HG03575 (cell line): Measurements from ENCODE around the gene SEMA3C.

Source experiments
- ATAC-seq: cut with Tn5 transposase; IDR thresholded peaks from one replicate; pipeline ENCODE4 v1.9.1; 2021; ENCODE audit not compliant: unreplicated experiment, insufficient number of reproducible peaks, low FRiP score; ENCODE audit errors: extremely low read depth

SEMA3C gene

DNA sequence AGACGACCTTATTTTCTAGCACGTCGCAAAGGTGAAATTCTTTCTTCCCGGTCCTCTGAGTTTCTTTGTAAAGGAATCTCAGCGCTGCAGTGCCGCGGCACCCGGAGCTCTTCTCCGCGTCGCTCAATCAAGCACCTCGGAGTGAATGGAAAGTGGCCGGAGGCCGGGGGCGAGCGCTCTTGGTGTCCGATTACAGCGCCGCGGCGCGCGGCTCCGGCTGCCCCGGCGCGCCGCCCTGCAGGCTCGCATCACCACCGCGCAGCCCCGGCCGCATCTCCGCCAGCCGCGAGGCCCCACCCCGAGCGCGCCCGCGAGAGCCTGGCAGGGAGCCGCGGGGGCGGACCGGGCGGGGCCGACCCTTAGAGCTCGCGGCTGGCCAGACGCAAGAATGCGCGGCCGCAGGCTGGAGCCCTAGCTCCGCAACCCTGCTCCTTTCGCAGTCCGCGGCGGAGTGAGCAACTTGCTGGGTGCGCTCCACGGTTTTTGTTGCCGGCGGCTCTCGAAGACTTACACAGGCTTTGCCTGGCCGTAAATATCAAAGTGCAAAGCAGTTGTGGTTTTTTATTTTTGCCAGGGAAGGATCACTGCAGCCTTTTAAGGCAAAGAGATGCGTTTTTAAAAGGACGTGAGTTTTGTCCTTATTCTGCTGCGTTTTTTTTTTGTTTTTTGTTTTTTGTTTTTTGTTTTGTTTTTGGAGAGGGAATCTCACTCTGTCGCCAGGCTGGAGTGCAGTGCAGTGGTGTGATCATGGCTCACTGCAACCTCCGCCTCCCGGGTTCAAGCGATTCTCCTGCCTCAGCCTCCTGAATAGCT, at the start of gene SEMA3C:
TSS of gene SEMA3C (minus strand) at position 143 of the 813 bp plus-strand sequence. CDS start 2,270 bp downstream, outside the sequence.
- no peak for ATAC-seq

DNA sequence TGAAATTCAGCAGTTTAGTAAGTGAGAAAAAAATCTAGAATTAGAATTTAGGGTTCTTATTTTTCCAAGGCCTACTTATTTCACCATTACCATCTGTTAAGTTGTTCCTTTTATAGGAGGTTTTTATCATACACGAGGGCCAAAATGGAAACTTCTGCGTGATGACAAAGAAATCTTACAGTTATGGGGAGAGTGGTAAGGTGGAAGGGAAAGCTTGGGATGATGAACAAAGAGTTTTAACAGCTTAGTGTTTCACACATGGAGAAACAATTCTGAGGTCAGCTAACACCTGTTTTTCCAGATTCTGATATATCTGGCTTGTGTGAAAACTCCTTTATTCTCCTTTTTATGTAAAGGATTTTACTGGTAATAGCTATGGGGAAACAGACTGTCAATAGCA, 49.8 kb upstream of the SEMA3C start:
- no peak for ATAC-seq

DNA sequence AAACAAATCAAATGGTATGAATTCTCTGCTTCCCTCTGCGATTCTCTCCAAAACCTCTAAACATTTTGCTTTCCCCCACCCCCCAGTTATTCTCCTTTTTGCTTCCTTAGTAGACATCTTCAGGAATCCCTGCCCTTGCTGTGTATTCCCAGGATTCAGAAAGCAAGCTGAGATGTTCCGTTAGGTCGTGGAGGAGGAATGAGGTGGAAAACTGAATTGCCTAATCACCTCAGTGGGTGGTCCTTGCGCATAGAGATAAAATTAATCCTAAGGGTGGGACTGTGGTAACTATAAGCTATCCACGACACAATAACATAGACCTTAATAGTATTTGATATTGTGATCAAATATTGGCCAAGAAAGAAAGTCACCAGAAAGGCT, 49.1 kb upstream of the SEMA3C start:
- ATAC-seq: no peak

DNA sequence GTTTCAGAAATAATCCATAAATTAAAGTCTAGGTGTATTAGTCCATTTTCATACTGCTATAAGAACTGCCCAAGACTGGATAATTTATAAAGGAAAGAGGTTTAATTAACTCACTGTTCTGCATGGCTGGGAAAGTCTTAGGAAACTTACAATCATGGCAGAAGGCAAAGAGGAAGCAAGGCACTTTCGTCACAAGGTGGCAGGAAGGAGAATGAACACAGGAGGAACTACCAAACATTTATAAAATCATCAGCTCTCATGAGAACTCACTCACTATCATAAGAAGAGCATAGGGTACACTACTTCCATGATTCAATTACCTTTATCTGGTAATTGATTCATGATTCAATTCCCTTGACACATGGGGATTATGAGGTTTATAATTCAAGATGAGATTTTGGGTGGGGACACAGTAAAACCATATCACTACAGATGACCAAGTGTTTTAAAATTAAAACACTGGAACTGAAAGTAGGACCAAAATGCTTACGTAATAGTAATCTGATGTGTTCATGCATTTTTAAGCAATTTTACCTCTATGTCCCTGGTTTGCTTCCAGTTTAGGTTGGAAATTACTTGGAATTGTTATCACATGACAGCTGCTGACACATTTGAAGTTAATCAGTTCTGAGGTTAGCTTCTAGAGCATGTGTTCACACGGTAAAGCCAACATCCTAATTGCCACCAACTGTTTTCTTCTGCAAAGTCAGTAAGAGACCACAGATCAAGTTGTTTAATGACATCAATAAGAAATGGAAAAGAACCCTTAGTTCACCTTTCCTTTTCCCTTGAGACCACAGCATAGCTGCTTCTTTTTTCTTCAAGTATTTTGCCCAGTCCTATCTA, 48.4 kb upstream of the SEMA3C start:
- no peak for ATAC-seq

DNA sequence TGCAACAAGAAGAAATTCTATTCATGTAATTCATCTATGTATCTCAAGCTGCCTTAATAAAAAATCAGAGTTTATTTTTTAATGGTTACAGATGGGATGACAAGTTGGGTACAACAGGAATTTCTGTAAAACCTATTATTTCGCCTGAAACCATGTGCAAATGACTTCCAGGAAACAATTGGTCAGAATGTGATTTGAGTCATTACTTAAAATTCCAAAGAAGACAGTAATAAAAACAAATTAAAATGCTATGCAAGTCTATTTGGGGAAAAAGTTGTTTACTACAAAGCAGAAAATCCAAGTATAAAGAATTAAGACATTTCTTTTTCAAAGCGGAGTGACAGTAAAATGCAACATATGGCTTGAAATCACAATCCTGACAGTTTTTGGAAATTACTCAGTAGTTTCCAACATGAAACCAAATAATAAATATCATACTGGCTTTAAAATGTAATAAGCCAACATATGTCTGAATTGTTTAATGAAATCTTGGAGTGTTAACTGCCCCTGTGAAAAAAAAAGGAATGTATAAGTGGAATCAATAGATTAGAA, 41.5 kb upstream of the SEMA3C start:
- no peak for ATAC-seq

DNA sequence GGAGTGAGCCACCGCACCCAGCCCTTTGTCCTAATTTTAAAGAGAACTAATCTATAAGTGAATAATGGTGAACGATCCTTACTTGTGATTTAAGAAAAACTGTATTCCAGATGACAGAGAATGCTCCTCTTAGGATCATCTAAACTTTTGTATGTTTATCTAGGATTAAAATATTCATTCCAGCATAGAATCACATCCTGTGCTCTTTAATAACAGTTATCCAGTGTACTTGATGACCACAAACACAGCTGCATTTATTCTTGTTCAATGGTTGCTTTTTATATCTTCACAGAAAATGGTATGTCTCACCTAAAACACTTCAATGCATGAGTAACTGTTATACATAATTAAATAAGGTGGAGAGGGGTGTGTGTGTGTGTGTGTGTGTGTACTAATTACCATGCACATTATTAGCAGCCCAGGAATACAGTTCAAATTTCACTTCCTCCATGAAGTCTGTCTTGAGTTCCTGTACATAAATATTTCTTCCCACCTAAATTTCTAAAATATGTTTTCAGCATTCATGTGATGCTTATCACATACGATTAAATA, 38.5 kb upstream of the SEMA3C start:
- ATAC-seq: no peak

DNA sequence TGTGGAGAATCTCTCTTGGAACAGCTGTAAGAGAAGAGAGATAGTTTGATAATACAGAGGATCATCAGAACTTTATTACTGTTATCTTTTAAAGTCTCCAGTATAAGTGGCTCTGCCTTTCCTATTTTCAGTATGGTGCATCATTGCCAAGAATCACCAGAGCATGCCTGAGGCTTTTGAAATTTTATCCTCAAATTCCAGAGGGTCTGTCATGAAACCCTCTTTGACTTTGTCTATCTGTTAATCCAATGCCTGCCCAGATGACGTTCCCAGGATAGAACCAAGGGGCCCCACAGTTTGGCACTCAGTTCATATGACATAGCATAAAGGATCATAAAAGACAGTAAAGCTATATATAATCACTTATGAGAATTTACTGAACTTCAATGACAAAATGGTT, 35.3 kb upstream of the SEMA3C start:
- no peak for ATAC-seq

DNA sequence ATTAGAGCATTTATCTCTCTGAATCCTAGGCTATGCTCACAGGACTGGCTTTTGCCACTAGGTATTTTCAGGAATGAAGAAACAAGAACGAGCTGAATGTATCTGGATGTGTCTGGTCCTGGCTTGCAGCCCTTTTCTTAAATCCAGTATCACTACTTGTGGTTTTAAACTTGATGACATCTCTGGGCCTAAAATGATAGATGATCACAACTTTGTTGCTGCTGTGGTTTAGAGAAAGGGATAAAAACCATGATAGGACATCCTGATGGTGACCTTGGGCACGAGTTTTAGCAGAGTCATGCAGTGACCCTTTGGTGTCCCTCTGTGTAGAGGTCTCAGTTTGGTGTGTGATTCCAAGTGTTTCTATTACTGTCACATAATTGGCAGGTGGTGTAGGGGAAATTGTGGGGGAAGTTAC, 31.7 kb upstream of the SEMA3C start:
- no peak for ATAC-seq

DNA sequence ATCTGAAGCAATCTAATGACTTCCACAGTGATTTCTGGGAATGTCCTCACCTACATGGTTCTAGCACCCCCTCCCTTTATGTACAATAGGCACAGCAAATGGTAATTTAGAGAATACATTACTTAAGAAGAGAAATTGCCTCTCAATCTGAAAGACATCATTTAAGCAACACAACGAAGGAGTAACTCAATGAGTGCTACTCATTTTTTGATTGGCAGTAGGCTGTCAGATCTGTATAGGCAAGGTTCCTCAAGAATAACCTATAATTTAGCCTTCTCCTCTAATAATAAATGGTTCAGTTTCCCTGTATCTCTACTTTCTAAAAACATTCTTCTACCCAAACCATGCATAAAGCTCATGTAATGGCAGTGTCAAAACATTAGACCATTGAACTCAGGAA, 30.6 kb upstream of the SEMA3C start:
- ATAC-seq: no peak

DNA sequence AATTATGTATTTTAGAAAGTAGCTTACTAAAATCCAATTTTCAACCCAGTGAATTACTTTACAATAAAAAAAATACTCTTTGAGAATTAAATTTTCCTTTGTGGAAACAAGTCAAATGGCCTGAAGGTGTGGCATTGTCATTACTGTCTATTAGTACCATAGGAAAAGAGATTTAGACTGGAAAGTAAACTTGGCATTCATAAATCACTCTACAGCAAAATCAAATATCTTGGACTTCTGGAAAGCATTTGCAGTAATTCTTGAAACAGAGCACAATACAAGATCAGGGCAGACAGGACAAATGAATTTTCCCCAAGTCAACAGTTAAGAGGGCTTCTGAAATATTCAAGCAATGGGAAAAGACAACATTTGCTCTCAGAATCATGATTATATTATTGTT, 28.0 kb upstream of the SEMA3C start:
- no peak for ATAC-seq

DNA sequence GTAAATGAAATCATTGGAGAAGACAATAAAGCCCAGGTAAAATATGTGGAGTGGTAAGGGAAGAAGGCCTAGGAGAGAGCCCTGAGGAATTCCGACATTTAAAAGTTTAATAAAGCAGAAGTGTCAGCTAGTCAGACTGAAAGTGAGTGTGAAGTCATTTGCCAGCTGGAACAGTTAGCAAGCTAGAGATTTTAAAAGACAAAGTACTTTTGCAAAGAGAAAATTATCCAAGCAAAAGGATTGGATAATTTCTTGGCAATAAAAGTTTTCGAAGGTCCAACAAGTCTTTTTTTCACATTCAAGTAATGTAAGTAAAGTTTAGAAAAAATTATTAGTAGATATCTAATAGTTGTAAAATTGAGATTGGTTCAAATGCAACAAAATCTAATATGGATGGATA, 27.1 kb upstream of the SEMA3C start:
- no peak for ATAC-seq

DNA sequence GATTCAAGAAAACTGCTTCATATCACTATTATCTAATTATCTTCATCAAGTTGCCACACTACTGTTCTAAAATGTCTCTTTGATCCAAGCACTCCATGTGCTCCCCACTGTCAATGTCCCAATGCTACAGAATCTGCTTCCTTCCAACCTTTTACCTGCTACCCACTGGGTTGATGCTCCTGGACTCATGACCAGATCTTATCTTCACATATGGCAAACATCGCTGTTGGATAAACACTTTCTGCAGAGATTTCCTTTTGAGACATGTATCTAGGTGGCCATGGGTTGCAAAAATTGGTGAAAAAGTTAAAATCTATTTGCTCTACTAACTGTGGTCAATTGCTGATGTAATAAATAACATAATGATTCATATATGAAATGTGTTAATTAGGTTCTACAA, 24.5 kb upstream of the SEMA3C start:
- ATAC-seq: no peak

DNA sequence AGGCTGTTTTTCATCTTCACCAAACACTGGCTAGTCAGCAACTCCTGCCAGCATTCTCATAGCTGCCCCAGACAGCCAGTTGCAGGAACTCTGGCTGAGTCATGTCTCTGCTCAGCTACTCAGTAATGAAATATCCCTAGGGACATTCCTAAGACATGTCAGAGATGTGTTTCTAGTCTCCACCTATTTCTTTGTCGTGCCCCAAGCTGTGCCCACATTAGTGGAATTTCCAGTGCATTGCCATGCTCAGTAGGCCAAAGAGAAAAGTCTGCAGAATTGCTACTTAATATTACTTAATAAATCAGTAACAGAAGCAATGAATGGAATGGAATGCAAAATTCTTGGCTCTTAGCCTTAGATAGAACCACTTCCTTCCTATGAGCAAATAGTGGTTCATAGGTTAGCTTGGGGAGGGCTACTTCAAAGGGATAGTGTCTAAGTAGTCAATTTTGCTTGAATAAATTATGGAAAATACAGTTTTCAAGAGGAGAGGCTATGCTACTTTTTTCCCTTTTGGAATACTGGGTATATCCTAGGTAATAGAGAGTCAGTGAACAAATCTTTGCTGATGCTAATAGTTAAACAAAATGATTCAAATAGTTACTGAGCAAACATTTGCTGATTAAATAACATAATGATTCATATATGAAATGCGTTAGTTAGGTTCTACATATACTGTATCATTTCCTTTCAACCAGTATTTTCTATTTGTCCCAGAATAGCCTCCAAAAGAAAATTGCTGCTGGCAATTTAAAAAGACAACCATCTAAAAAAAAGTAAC, 23.6 kb upstream of the SEMA3C start:
- no peak for ATAC-seq

DNA sequence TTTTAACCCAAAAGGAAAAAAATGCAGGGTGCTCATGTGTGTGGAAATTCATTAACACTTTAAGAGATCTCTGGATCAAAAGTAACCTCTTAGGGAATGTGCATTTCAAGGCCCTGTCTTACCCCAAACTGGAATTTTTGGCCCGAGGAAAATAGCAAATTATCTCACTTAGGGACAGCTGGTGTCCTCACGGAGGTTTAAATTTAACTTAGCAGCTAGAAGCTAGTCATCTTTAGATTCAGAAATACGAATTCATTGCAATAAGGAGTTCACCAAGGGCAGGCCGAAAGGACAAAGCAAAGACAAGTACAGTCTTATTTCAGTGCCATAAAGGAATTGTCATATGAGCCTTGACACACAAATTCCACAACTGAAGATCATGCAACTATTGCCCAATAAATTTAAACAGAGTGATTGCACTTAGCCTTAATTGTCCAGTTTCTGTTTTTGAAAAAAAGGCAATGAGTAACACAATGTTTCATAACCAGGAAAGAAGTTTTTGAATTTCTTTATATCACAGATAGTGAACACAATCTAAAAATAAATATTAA, 22.4 kb upstream of the SEMA3C start:
- ATAC-seq: no peak

DNA sequence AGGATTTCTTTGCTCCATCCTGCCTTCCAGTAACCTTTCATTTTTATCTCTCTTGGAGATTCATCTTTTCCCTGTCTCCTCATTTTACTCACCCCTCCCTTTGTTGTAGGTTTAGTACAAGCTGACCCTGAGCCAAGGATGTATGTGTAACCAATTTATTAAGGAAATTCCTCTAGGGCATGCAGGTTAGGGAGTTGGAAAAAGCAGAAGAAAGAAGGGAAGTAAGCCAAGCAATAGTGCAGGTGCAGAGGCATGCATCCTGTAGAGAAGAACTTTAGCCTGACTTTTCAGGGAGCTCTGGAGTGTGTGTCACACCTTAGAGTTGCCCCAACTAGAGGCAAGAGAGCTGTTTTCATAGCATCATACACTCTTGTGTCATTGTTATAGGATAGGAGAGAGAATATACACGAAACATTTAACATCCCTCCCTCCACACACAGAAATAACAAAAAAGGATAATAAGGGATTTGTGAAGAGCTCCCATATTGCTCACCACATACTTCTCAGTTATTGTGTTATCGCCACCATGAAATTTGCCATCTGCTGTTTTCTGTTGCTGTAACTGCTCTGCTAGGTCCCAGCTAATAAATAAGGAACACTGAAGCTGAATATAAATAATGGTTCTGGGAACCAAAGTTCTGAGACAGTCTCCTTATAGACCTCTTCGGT, 21.8 kb upstream of the SEMA3C start:
- no peak for ATAC-seq

DNA sequence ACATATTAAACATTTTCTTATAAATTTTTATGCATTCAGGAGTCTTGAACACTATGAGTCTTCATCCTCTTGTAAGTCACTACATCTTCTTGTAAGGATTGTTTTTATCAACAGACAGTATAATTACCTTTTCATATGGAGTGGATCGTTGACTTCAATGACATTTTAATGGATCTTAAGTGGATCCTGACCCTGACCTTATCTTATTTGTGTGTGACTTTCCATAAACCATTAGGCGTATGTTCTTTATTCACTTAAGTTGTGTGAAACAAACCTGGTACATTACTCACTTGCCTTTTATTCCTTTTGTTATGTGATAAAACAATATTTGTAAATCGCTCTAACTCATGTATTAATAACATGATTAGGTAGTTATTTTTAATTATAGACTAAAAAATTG, 18.5 kb upstream of the SEMA3C start:
- no peak for ATAC-seq

DNA sequence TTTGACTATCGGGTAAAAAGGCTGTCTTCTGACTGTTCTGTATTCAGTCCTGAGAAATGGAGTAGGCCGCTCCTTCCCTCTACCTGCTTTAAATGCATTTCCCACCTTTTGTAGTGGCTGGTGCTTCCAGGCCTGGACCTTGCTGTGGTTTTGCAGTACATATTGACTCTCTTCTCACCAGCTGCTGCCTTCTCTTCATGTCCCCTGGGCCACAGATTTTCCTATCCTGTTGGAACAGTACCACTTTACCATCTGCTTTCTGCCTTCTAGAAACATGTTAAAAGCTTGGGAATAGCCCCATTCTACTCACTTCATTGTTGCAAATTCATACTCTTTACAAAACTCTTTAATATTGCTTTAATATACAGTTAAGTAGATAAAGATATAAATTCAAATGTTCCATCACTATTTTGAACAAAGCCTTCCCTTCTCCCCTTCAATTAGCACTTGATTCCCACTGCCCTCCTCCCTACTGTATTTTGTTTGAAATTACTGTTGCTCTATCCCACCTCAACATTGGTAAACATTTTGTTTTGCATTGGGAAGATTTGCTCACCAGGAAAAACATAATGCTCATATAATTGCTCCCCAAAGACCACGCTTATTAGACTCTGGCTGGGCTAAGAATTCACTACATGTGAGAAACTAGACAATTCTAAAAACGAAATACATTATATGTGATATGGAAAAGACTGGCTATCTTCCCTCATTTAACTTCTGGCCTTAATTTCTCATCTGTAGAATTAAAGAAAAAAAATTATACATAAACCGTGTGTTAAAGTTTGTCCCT, 17.3 kb upstream of the SEMA3C start:
- no peak for ATAC-seq

DNA sequence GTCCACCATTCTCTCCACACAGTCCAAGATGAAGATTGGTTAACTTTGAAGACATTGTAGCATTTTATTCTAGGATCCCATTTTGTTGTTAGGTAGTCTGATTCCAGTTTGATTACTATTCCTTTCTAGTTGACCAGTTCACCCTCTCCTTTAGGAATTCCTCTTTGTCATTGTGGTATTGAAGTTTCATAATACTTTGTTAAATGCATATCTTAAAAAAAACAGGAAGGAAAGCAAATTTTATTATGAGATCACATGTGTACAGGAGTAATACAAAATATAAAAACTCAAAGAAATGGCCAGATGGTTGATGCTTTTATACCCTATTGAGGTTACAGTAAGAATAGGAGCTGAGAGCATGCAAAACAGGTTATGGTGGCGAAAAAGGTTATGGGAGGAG, 15.5 kb upstream of the SEMA3C start:
- ATAC-seq: no peak
